ENCODE measurements around the gene SAV1.
"Not testable (repeated sequence)": the region's sequence is repeated elsewhere in the genome, so short reads cannot be mapped to it uniquely, and the experiment has no call there.

SAV1 gene

GRCh38 chr14:50669441-50669986 is 1.4 kb upstream of the SAV1 start:
- no peaks in the 10 kb centered on the region; the same call in 1 of the 2 replicates for H3K36me3 ChIP-seq
- no peak overlapping the region for H3K4me3 ChIP-seq (ENCODE audit: low read depth, low read length)
- H3K9me3 ChIP-seq (ENCODE audit: severe bottlenecking): no peaks in the 10 kb centered on the region
- no peaks in the 10 kb centered on the region for H3K27me3 ChIP-seq (ENCODE audit: insufficient read depth, low read depth, severe bottlenecking)
- DNase-seq: no peak
- no peak overlapping the region for H3K27ac ChIP-seq
- no peak for TF ChIP-seq CTCF (IDR thresholded peaks at IDR 0.05; ENCODE audit: low read depth, low read length)

GRCh38 chr14:50668826-50669143 is 679 bp upstream of the SAV1 start:
- H3K9me3 ChIP-seq (ENCODE audit: severe bottlenecking): no peaks in the 10 kb centered on the region
- H3K27me3 ChIP-seq (ENCODE audit: insufficient read depth, low read depth, severe bottlenecking): no peaks in the 10 kb centered on the region
- peak overlapping the region; percentile 79 for H3K4me3 ChIP-seq (ENCODE audit: low read depth, low read length)
- peak overlapping the region; percentile 92 for H3K27ac ChIP-seq
- no peak for TF ChIP-seq CTCF (IDR thresholded peaks at IDR 0.05; ENCODE audit: low read depth, low read length)
- H3K36me3 ChIP-seq: no peaks in the 10 kb centered on the region; the same call in none of the 2 replicates
- DNase-seq: no peak

GRCh38 chr14:50667684-50667995 is 466 bp downstream of the SAV1 start:
- Histone ChIP-seq H3K4me3 (ENCODE audit: low read depth, low read length) (peak overlapping the region; percentile 79), H3K9me3 (ENCODE audit: severe bottlenecking) (no peaks in the 10 kb centered on the region), H3K27ac (peak overlapping the region; percentile 92), H3K27me3 (ENCODE audit: insufficient read depth, low read depth, severe bottlenecking) (no peaks in the 10 kb centered on the region), H3K36me3 (no peaks in the 10 kb centered on the region; the same call in none of the 2 replicates)
- no peak for TF ChIP-seq CTCF (IDR thresholded peaks at IDR 0.05; ENCODE audit: low read depth, low read length)
- DNase-seq: peak; percentile 41

- Histone ChIP-seq H3K4me3 (ENCODE audit: low read depth, low read length) (peak overlapping the region; percentile 79), H3K27ac (peak overlapping the region; percentile 92), H3K27me3 (ENCODE audit: insufficient read depth, low read depth, severe bottlenecking) (no peaks in the 10 kb centered on the region), H3K9me3 (ENCODE audit: severe bottlenecking) (no peaks in the 10 kb centered on the region), H3K36me3 (peaks cover 5% of the 10 kb centered on the region)
- peak; percentile 16 for DNase-seq
- no peak for TF ChIP-seq CTCF (IDR thresholded peaks at IDR 0.05; ENCODE audit: low read depth, low read length)
Measured at GRCh38 chr14:50666772-50667683, 1.1 kb downstream of the SAV1 start.

GRCh38 chr14:50665300-50665699 is 2.8 kb downstream of the SAV1 start:
- not testable (repeated sequence) for H3K27me3 ChIP-seq (ENCODE audit: insufficient read depth, low read depth, severe bottlenecking); H3K27ac ChIP-seq; DNase-seq; H3K4me3 ChIP-seq (ENCODE audit: low read depth, low read length); H3K9me3 ChIP-seq (ENCODE audit: severe bottlenecking)
- H3K36me3 ChIP-seq: peaks cover 23% of the 10 kb centered on the region

- peaks cover 27% of the 10 kb centered on the region for H3K36me3 ChIP-seq
- H3K27ac ChIP-seq; DNase-seq; H3K9me3 ChIP-seq (ENCODE audit: severe bottlenecking); H3K4me3 ChIP-seq (ENCODE audit: low read depth, low read length); H3K27me3 ChIP-seq (ENCODE audit: insufficient read depth, low read depth, severe bottlenecking): not testable (repeated sequence)
Measured at GRCh38 chr14:50664579-50664978, 3.5 kb downstream of the SAV1 start.
